ENCODE results near the gene LGR4.

DNA sequence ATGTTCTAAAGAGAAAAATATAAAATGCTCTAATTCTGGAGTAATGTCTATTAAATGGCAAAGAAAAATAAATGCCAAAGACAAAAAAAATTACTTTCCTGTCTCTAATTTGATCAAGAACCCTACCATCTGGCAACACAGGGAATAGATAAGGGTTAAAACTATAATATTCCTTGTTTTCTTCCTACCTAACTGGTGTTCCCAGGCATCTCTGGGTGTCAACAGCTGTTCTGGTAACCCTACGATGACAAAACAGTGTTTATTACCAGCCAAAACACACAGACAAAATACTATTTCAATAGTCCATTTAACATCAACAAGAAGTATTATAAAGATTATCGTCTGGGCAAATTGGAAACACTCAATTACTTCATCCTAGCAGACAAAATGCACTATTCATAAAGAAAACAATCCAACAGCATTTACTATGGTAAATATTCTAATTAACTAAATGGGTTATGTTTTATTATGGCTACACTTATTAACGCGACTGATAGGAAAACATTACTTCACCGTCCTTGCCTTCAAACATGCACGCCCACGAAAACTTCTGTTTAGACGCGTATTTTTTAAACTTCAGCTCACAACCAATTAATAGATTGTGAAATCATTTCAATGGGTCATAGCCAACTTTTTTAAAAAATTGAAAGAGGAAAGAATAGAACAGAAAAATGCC lies 50.6 kb downstream of the LGR4 start:
- TF ChIP-seq, protein P1, sequence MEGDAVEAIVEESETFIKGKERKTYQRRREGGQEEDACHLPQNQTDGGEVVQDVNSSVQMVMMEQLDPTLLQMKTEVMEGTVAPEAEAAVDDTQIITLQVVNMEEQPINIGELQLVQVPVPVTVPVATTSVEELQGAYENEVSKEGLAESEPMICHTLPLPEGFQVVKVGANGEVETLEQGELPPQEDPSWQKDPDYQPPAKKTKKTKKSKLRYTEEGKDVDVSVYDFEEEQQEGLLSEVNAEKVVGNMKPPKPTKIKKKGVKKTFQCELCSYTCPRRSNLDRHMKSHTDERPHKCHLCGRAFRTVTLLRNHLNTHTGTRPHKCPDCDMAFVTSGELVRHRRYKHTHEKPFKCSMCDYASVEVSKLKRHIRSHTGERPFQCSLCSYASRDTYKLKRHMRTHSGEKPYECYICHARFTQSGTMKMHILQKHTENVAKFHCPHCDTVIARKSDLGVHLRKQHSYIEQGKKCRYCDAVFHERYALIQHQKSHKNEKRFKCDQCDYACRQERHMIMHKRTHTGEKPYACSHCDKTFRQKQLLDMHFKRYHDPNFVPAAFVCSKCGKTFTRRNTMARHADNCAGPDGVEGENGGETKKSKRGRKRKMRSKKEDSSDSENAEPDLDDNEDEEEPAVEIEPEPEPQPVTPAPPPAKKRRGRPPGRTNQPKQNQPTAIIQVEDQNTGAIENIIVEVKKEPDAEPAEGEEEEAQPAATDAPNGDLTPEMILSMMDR (conservative IDR thresholded peaks at IDR 0.05; ENCODE audit: low read length), result no peak
- TF ChIP-seq EZH2phosphoT487 (IDR thresholded peaks at IDR 0.05; ENCODE audit: borderline replicate concordance, low read depth, low read length), result no peak

Data from OCI-LY7 (cell line).